GM18511 (cell line): ENCODE data around the gene SNIP1.
"Not testable (repeated sequence)": the region's sequence is repeated elsewhere in the genome, so short reads cannot be mapped to it uniquely, and the experiment has no call there.

Experiments
- ATAC-seq: cut with Tn5 transposase; IDR thresholded peaks from one replicate; pipeline ENCODE4 v1.9.1; 2021; ENCODE audit warnings: mild to moderate bottlenecking, moderate library complexity; ENCODE audit not compliant: unreplicated experiment

SNIP1 gene, protein sequence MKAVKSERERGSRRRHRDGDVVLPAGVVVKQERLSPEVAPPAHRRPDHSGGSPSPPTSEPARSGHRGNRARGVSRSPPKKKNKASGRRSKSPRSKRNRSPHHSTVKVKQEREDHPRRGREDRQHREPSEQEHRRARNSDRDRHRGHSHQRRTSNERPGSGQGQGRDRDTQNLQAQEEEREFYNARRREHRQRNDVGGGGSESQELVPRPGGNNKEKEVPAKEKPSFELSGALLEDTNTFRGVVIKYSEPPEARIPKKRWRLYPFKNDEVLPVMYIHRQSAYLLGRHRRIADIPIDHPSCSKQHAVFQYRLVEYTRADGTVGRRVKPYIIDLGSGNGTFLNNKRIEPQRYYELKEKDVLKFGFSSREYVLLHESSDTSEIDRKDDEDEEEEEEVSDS

DNA sequence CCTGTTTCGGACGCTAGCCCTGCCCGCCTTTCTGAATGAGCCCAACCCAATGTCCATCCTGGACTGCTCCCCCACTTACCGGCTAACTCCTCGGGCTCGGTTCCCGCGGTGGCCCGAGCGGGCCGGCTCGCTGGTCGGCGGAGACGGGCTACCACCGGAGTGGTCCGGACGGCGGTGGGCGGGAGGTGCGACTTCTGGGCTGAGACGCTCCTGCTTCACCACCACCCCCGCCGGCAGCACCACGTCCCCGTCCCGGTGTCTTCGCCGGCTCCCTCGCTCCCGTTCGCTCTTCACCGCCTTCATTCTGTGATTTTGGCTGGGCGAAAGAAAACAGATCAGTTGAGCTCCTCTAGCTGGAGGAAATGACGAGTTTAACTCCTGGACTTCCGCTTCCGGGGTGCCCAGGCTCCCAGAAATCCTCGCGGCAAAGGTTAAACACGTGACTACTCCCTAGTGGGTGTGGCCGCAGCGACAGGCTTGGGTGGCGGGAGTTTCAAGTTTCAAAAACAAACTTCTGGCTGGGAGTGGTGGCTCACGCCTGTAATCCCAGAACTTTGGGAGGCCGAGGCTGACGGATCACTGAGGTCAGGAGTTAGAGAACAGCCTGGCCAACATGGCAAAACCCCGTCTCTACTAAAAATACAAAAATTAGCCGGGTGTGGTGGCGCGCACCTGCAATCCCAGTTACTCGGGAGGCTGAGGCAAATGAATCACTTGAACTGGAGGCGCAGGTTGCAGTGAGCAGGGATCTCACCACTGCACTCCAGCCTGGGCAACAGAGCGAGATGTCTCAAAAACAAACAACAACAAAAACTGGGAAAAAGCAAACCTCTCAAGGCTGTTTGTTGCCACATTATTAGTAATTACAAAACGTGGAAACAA, at the start of gene SNIP1:
SNIP1 (minus strand) TSS at position 367 of the 882 bp plus-strand sequence; CDS start at position 303, 64 bp downstream.
- ATAC-seq = peak; percentile 72

DNA sequence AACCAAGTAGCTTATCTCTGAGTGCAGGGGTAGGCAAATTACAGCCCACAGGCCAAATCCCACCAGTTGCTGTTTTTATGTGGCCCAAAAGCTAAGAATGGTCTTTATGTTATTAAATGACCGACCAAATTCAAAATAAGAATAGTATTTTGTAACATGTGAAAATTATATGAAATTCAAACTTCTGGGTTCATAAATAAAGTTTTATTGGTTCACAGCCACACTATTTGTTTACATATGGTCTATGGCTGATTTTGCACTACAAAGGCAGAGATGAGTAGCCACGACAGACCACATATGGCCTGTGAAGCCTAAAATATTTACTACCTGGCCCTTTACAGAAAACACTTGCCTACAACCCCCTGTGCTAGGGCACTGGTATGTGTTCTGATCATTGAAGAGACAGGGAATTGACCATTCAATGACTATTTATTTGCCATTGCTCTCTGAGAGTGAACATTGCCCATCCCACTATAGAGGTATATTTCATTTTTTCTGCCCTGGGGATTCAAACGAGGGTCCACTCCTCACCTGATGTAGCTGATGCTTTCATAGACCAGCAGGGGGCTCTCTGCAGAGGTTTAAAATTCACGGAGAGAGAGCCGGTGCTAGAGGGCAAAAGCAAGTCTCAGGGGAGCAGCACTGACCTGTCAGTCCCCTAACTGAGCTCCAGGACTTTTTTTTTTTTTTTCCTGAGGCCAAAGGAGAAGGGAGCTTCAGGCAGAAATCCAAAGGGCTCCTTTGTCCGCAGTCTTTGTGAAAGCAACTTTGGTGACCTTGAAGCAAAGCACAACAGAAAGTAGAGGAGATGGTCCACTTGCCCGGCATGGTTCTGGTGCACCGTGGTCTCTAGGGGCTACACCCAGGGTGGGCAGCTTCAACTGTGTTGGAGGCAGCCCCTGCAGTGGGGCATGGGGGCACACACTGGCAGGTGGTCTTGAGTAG, 48.9 kb upstream of the SNIP1 start:
- ATAC-seq = no peak

DNA sequence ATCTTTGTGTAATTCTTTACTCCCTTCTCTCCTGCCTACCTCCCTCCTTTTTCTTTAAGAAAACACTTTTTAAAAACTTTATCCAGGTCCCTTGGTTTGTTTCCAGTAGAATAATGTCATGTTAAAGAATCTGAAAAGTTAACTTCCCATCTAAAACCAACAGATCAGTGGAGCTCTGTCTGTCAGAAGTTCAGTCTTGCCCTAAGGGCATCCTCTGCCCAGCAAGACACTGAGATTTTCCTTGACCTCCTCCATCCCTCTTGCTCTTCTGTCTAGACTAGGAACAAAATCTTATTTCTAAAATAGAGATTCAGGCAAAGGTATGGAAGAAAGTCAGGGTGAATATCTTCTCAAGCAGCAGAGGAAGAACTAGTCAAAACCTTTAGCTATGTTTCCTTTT, 47.3 kb upstream of the SNIP1 start:
- no peak for ATAC-seq

DNA sequence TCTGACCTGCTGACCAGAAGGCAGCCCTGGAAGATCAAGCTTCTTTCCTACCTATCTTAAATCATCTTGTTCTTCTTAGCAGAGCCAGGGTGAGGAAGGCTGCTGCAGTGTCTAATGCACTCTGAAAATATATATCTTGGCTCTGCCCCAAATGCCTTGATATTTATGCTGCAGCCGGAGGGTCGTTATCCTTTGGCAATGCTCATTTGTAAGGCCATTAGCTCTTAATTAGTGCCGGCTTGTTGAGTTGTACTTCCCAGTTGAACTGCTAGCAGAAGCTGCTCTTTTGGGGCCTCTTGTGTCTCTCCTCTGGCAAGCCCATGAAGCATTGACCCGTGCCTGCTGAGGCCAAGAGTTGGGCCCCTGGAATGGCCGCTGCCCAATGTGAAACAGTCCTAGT, 45.8 kb upstream of the SNIP1 start:
- ATAC-seq = no peak

DNA sequence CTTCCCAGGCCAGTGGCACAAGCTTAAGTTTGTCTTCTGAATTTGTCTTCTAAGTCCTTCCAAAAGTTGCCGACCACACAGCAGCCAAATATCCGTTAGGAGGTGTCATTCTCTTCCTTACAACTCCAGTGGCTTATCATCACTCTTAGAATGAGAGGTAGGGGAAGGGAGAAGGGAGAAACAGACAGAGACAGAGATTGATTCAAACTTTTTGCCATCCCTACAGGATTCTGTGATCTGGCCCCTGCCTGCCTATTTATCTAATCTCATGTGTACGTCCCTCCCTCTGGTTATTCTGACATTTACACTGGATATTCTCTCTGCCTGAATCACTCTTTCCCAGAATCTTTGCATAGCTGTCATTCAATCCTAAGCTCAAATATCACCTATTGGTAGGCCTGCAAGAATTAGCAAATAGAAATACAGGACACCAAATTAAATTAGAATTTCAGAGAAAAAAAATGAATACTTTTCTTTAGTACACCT, 42.1 kb upstream of the SNIP1 start:
- peak; percentile 8 for ATAC-seq

DNA sequence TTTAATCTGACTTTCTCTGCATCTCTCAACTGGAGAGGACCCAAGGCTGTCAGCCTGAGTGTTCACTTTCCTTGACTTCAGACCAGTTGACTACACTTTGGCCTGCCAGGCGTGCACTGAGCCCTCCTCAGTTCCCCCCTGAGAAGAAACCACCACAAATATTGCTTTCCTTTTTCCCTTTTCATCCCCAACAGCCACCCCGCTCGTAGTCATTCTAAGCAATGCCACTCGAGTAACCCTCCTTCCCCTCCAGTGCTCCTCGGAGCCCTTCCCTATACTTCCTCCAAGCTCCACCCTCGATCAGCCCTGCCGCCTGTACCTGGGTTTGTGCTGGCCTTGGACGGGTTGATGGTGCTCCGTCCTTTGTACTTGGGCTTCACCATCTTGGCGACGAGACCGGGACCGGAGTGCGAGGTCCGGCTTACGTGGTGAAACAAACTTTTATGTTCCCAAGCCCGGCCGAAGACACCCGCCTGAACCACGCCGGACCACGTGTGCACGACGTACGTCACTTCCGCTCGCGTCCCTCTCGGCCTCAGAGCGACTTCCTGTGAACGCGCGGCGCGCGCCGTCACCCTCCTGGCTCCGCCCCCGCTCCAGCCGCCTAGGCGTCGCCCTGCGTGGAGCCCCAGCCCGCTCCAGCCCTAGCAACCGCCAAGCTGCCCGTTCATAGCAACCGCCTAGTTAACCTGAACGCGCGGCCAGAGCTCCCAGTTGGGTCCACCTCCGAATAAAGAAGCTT, 41.5 kb upstream of the SNIP1 start, which contains the start of gene GNL2:
GNL2 (minus strand) TSS at position 498 of the 742 bp plus-strand sequence; CDS start at position 383, 115 bp downstream.
- peak; percentile 97 for ATAC-seq

DNA sequence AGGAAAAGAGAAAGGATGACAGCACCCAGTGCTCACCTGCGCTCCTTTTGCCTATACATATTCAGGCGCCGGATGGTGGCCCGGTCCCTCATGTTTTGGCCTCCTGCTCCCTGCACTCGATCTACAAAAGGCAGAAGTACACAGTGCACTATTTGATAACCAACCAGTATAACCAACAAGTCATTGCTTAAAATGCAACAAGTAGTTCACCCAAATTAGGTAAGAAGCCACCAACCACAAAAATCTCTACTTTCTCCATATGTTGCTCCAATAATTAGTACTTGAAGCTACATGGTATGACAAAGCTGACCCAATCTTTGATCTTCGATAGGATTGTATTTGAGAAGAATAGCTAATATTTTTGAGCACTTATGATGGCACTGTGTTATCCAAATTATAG, 39.6 kb upstream of the SNIP1 start:
- ATAC-seq = no peak

DNA sequence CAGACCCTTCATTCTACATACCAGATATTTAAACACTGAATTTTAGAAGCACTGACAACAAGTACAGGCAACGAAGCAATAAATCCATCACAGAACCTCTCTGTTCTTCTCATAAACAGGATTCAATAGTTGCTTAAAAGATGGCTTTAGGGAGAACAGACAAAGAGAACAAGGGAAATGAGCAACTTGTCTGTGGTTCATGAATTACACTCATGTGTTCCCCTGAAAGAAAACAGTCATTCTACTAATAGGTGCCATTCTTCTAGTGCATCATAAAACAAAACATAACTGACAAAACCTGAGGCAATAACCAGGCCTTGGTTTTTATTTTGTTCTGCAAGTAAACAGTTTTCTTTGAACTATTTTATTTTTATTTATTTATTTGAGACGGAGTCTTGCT, 34.8 kb upstream of the SNIP1 start:
- ATAC-seq = no peak

DNA sequence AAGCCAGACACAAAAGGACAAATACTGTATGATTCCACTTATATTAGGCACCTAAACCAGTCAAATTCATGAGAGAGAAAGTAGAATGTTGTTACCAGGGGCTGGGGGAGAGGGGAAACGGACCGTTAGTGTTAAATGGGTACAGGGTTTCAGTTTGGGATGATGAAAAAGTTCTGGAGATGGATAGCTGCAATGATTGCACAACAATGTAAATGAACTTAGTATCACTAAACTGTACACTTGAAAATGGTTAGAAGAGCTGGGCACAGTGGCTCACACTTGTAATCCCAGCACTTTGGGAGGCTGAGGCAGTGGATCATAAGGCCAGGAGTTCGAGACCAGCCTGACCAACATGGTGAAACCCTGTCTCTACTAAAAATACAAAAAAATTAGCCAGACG, 30.5 kb upstream of the SNIP1 start:
- ATAC-seq = not testable (repeated sequence)

DNA sequence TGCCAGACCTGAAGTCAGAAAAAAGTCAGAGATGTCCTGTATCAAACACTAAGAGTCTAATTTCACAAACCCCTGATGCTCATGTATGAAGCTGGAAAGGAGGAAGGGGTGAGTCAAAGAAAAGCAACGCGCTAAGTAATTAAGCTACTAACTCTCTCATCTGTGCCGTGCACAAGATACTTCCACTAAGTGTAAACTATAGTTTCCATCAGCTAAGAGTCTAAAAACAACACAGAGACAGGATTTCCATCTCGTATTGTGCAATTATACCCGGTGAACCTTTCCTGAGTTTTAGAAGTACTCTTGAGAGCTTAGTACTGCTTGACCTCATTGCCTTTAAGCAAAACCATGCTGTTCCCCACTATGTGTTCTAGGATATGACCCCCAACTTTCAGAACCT, 21.6 kb upstream of the SNIP1 start:
- no peak for ATAC-seq

DNA sequence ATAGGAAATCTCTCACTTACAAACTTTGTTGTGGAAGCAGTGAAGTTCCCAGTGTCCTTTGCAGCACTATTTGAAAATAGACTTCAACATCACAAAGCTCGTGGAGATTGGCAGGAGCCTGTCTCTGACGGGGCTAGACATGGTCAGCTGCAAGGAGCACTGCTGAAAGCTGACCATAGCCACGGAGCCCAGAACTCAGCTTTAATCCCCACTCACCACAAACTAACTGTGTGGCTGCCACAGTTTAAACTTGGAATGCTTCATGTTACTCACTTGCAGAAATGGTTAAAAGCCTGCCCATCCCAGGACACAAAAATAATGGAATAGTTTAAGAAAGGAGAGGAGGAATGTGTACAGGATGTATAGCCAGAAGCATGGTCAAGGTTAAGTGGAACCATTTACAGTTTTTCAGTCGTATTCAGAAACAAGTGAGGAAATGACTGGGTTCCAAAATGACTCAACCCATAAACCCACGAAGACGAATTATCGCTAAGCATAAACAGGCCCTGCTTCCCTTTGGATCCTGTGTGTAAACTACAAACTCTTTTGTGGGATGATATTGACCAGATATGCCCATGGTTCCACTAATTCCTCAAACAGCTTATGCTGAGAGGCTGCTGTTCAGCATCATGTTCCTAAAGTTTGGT, 20.9 kb upstream of the SNIP1 start:
- ATAC-seq = no peak

DNA sequence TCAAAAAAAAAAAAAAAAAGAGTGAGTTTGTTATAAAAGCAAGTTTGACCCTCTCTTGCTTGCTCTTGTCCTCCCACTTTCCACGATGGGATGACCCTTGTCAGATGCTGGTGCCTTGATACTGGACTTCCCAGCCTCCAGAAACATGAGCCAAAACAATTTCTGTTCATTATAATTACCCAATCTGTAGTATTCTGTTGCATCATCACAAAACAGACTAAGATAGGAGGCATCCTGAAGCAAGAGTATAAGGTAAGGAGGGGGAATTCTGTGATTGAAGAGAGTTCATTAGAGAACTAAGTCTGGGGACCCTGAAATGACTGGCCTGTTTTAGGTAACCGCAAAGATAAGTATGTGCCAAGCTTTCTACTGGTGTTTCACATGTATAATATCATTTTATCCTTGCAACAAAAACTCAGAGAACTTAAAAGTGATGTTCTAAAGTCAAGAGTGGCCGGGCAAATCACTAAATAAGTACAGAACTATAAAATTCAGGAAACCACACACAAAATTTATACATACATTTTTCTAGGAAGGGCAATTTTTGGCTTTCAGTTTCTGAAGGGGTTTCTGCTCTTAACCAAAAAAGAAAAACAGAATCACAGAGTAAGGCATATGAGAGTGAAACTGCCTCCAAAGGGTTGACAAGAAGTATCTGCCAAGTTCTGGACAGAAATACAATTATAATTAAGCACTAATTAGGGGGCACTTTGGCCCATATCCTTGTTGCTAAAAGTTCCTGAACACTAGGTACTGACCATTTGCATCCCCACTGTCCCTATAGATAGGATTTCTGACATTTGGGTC, 16.6 kb upstream of the SNIP1 start:
- no peak for ATAC-seq

DNA sequence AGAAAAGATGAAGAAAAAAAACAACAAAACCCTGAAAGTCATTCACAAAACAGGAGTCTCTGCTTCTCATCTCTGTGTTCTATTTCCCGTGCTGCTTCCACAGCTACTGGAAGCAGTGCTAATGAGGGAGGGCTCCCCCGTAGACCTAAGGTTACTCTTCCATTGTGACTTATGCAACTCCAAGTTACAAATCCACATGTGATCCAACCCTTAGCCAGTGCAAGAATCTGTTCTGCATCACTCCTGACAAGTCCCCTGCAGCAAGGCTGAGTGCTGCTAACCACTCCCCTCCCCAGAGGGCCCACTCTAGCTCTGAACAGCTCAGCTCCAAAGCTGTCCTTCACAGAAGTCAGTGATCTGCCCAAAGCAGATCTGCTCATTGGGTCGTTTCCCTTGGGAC, 12.9 kb upstream of the SNIP1 start:
- no peak for ATAC-seq

DNA sequence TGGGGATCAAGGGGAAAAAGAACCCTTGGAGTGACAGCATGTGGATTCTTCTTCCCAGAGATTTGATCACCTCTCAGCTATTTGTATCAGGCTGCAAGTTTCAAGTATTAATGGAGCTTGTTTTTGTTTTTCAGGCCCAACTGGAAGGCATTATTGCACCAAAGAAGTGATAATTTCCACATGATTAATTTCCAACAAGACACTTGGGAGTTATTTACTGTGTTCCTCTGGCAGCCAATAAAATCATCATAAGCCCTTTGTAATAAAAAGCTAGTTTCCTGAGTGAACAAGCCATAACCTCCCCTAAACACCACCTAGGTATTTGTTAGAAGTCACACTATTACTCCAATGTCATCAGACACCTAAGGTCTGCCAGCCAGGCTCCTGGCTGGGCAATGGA, 10.8 kb upstream of the SNIP1 start:
- ATAC-seq = no peak

DNA sequence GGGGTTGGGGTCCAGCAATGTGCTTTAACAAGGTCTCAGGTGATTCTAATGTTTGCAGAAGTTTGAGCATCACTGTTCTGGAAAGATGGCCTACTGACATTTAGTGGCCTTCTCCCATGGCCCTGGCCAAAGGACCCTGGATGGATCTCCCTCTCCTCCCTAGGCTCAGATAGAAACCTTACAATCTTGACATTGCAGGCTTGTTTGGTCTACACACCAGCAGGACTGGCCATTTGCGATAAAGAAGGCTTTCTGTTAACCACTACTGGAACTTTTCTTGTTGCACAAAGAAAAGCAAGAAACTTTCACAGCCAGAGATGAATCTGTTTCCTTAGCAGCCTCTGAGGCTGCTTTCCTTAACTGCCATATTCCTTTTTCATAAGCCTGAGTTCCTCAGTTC, 8.9 kb upstream of the SNIP1 start:
- no peak for ATAC-seq

DNA sequence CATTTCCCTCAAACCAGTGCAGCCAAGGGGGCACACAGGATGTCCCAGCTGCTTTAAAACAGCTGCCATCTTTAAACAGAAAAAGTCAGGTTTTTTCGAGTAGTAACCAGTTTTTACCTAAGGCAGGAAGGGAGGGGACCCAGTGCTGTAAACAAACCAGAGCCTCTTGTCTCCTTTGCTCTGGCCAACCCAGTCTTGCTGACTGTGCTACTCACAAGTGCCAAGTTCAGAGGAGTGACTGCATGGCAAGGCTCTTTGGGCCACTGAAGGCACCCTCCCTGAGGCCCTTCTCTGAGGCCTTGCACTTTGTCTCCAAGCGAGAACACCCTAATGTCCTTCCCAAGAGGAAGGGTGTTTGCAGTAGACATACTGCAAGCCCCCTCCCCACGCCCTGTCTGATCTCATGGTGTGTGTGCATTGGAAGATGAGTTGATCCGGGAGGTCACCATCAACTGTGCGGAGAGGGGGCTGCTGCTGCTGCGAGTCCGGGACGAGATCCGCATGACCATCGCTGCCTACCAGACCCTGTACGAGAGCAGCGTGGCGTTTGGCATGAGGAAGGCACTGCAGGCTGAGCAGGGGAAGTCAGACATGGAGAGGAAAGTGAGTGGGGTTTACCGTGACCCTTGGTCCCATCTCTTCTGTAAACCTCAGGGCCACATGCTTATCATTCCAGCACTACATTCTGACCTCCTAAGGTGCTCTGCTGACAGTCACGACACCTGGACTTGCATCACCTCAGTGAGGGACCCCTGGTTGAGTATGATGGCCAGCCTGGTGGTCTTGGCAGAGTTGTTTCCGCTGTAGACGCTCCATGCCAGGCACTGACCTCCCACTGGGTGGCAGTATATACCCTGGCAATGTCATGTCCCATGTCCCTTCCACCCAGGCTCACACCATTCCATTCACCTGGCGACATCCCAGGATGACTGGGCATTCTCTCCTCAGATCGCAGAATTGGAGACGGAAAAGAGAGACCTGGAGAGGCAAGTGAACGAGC, 7.3 kb upstream of the SNIP1 start:
- ATAC-seq = no peak

DNA sequence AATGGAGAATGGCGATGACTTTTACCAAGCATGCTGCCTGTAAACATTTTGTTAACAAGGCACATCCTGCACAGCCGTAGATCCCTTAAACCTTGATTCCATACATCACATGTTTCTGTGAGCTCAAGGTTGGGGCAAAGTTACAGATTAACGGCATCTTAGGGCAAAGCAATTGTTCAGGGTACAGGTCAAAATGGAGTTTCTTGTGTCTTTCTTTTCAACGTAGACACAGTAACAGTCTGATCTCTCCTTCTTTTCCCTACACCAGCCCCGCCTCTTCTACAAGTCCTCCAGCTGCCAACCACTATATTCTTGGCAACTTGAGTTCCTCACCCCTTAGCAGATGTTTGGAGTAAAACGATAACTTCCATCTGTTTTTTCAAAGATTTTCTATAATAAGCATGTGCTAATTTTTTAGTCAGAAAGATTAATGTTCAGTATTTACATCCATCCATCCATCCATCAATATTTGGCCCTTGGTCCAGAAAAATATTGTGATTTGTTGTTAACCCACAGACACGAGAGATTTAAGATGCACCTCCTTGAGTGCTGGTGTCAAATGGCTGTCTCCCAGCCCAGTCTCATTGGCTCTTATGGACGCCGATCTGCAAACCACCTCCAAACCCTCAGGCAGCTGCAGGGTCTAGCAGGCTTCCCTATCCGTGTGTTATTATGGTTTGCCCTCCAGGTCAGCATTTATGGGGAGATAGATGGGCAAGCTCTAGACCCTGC, 6.5 kb upstream of the SNIP1 start:
- ATAC-seq = no peak
